A673 (cell line): Measurements from ENCODE around the gene COQ5.

Experiments used
- CTCF ChIP-seq: fragments of 300-800, 200-600 bp; sonication (generic); conservative IDR thresholded peaks from 2 replicates; pipeline ENCODE4 v1.5.1; 2017; ENCODE audit warnings: low read depth, mild to moderate bottlenecking, antibody characterized with exemption, low read length, moderate library complexity, mixed read lengths
- EZH2 ChIP-seq: fragments of 200-600 bp; sonication (generic); IDR thresholded peaks from 2 replicates; pipeline ENCODE4 v1.6.1; 2017; ENCODE audit warnings: borderline replicate concordance, low read depth, mild to moderate bottlenecking, mixed read lengths, antibody characterized with exemption, low read length; ENCODE audit not compliant: poor library complexity, severe bottlenecking

GRCh38 chr12:120539303-120539702, 10.3 kb upstream of the COQ5 start:
- TF ChIP-seq CTCF, result no peak
- no peak for TF ChIP-seq EZH2
